Liver (tissue), 9 donors: Measurements from ENCODE around the gene KIF4B. TPM values are rescaled to one million over a fixed set of nuclear protein-coding genes. Genes with fewer than 3 reads are reported as not detected.

Experiments
- DNase-seq: peaks from one replicate; pipeline ENCODE4 v3.0.0-alpha.2; 2017; ENCODE audit warnings: low spot score
- H3K27ac ChIP-seq, 2 donors: one replicate each; pipeline ENCODE4 v1.7.0; 2013; ENCODE audit warnings: inconsistent platforms in 2 of 2, low read length in 2 of 2, control low read depth in 1 of 2, low read depth in 1 of 2, mild to moderate bottlenecking in 1 of 2
- H3K27me3 ChIP-seq, 4 donors: one replicate each; pipeline versions ENCODE4 v1.6.1 to v1.7.0; 2013; ENCODE audit warnings: low read length in 3 of 4, inconsistent platforms in 1 of 4, mild to moderate bottlenecking in 1 of 4, moderate library complexity in 1 of 4; ENCODE audit not compliant: control insufficient read depth in 4 of 4, insufficient read depth in 4 of 4
- H3K36me3 ChIP-seq, 4 donors: one replicate each; pipeline versions ENCODE4 v1.6.1 to v1.7.0; 2013; ENCODE audit warnings: low read length in 3 of 4, mild to moderate bottlenecking in 3 of 4, low read depth in 1 of 4, moderate library complexity in 1 of 4; ENCODE audit not compliant: control insufficient read depth in 4 of 4, insufficient read depth in 3 of 4
- H3K4me1 ChIP-seq, 4 donors: one replicate each; pipeline versions ENCODE4 v1.6.1 to v1.7.0; 2013; ENCODE audit warnings: low read length in 3 of 4, mild to moderate bottlenecking in 3 of 4, moderate library complexity in 1 of 4; ENCODE audit not compliant: control insufficient read depth in 4 of 4, insufficient read depth in 4 of 4
- H3K4me3 ChIP-seq, 3 donors: one replicate each; pipeline versions ENCODE4 v1.6.1 to v1.7.0; 2013; ENCODE audit warnings: low read length in 3 of 3, control low read depth in 1 of 3, low read depth in 1 of 3, mild to moderate bottlenecking in 1 of 3
- H3K9ac ChIP-seq, 2 donors: one replicate each; pipeline ENCODE4 v1.7.0; 2013; ENCODE audit warnings: low read length in 2 of 2, mild to moderate bottlenecking in 2 of 2, moderate library complexity in 2 of 2, control low read depth in 1 of 2, low read depth in 1 of 2
- H3K9me3 ChIP-seq, 4 donors: one replicate each; pipeline versions ENCODE4 v1.6.1 to v1.7.0; 2013; ENCODE audit warnings: low read length in 3 of 4; ENCODE audit not compliant: control insufficient read depth in 4 of 4
- CTCF ChIP-seq: fragments of 150-350 bp; IDR thresholded peaks from 2 replicates; pipeline ENCODE4 v1.5.1; 2017; ENCODE audit warnings: improper control_type of control experiment, low read depth, low read length; ENCODE audit not compliant: missing input control
- FOXA1 ChIP-seq: IDR thresholded peaks from 2 replicates; pipeline ENCODE4 v1.6.1; 2016; ENCODE audit warnings: antibody characterized with exemption
- GABPA ChIP-seq, 2 donors: IDR thresholded peaks in 1 of 2; conservative IDR thresholded peaks in 1 of 2; 2 replicates each; pipeline ENCODE4 v1.6.1; 2016; ENCODE audit warnings: antibody characterized with exemption in 2 of 2, mild to moderate bottlenecking in 1 of 2, moderate library complexity in 1 of 2
- HNF4A ChIP-seq, 2 donors: conservative IDR thresholded peaks; 2 replicates each; pipeline ENCODE4 v1.6.1; 2016; ENCODE audit warnings: antibody characterized with exemption in 2 of 2, mild to moderate bottlenecking in 2 of 2
- MAX ChIP-seq: IDR thresholded peaks from 2 replicates; pipeline ENCODE4 v1.6.1; 2016; ENCODE audit warnings: antibody characterized with exemption
- NR2F2 ChIP-seq: IDR thresholded peaks from 2 replicates; pipeline ENCODE4 v1.6.1; 2016; ENCODE audit warnings: antibody characterized with exemption
- SP1 ChIP-seq: IDR thresholded peaks from 2 replicates; pipeline ENCODE4 v1.6.1; 2018; ENCODE audit warnings: antibody characterized with exemption, mild to moderate bottlenecking
- TAF1 ChIP-seq: conservative IDR thresholded peaks from 2 replicates; pipeline ENCODE4 v1.6.1; 2016; ENCODE audit warnings: antibody characterized with exemption, mild to moderate bottlenecking
- YY1 ChIP-seq: IDR thresholded peaks from 2 replicates; pipeline ENCODE4 v1.6.1; 2016; ENCODE audit warnings: antibody characterized with exemption, mild to moderate bottlenecking
- ZBTB33 ChIP-seq: IDR thresholded peaks from 2 replicates; pipeline ENCODE4 v1.6.1; 2016; ENCODE audit warnings: antibody characterized with exemption
- WGBS: extraction: QIAGEN DNeasy Blood & Tissue Kit; methylation state at CpG from one replicate; pipeline ENCODE4 v1.1.7; 2013; 5-methylcytosine and 5-hydroxymethylcytosine counted together
- polyA plus RNA-seq, 2 donors: library from polyadenylated mRNA; stranded (reverse) in 1 of 2; unstranded in 1 of 2; fragments of 200-250 nt in 1 of 2; fragments of >200 nt in 1 of 2; fragmentation: Nextera tagmentation in 1 of 2; extraction: Ambion mirVana in 1 of 2; gene quantifications; one replicate each; pipeline versions ENCODE4 v1.2.1 to v1.2.3, GENCODE V29; 2013 to 2015
- total RNA-seq, 2 donors: library from RNA; depleted of rRNA; stranded (reverse); fragments of >200 nt; gene quantifications; one replicate each; pipeline ENCODE4 v1.2.3, GENCODE V29; 2014
- donor health status: healthy.
- donor health status: healthy.
- donor health status: healthy.
- donor health status: healthy.
- donor health status: healthy.

The KIF4B gene
- total and polyA plus RNA-seq, 4 donors: 0.05 to 0.17 TPM; not detected in 2

- TF ChIP-seq ZBTB33: no peak
- no peak for TF ChIP-seq CTCF
Observed at GRCh38 chr5:155015239-155015638, 1.7 kb downstream of the KIF4B start (continued).

- Histone ChIP-seq H3K4me3 (no peak overlapping the region), H3K36me3 (no peaks in the 10 kb centered on the region), H3K27ac (no peak overlapping the region), H3K4me1 (peaks cover 0 to 1% (median 0%) of the 10 kb centered on the region in 4 donors), H3K9me3 (no peaks in the 10 kb centered on the region), H3K27me3 (no peaks in the 10 kb centered on the region), H3K9ac (no peak overlapping the region)
- WGBS: 58% methylated on average over 2 of the region's 2 CpGs
- TF ChIP-seq GABPA (IDR thresholded peaks at IDR 0.05 in 1 of 2, conservative IDR thresholded peaks at IDR 0.05 in 1 of 2): no peak
- no peak for DNase-seq
Observed at GRCh38 chr5:155017610-155018009, 4.1 kb downstream of the KIF4B start.

- H3K9ac ChIP-seq: no peak overlapping the region
- no peaks in the 10 kb centered on the region for H3K36me3 ChIP-seq
- peaks cover 0 to 1% (median 0%) of the 10 kb centered on the region in 4 donors for H3K4me1 ChIP-seq
- no peak overlapping the region for H3K27ac ChIP-seq
- H3K9me3 ChIP-seq: no peaks in the 10 kb centered on the region
- WGBS: 87% methylated on average over 17 of the region's 17 CpGs
- no peak overlapping the region for H3K4me3 ChIP-seq
- H3K27me3 ChIP-seq: no peaks in the 10 kb centered on the region
- TF ChIP-seq FOXA1: no peak
- no peak for DNase-seq
Observed at GRCh38 chr5:155019601-155020226, 6.2 kb downstream of the KIF4B start.

- 78% methylated on average over 5 of the region's 5 CpGs for WGBS
Observed at GRCh38 chr5:155021842-155022241, 8.3 kb downstream of the KIF4B start.

GRCh38 chr5:155023320-155023719, 9.8 kb downstream of the KIF4B start:
- DNase-seq: no peak
- 77% methylated on average over 3 of the region's 3 CpGs for WGBS
- Histone ChIP-seq H3K4me3 (no peak overlapping the region), H3K9ac (no peak overlapping the region), H3K4me1 (peaks cover 0 to 1% (median 0%) of the 10 kb centered on the region in 4 donors), H3K36me3 (no peaks in the 10 kb centered on the region), H3K27me3 (no peaks in the 10 kb centered on the region), H3K27ac (no peak overlapping the region), H3K9me3 (no peaks in the 10 kb centered on the region)
- no peak for TF ChIP-seq MAX
- no peak for TF ChIP-seq SP1
- TF ChIP-seq TAF1: no peak
- TF ChIP-seq YY1: no peak
- TF ChIP-seq NR2F2: no peak
- no peak for TF ChIP-seq HNF4A (conservative IDR thresholded peaks at IDR 0.05)
- TF ChIP-seq FOXA1: no peak

More at GRCh38 chr5:155021842-155022241, 8.3 kb downstream of the KIF4B start:
- no peaks in the 10 kb centered on the region for H3K27me3 ChIP-seq
- no peak overlapping the region for H3K27ac ChIP-seq
- H3K9me3 ChIP-seq: no peaks in the 10 kb centered on the region
- no peaks in the 10 kb centered on the region for H3K36me3 ChIP-seq
- H3K9ac ChIP-seq: no peak overlapping the region
- no peak overlapping the region for H3K4me3 ChIP-seq
- DNase-seq: no peak
- H3K4me1 ChIP-seq: peaks cover 0 to 1% (median 0%) of the 10 kb centered on the region in 4 donors
- no peak for TF ChIP-seq YY1
